Measurements from ENCODE around the gene ASIC2.

DNA sequence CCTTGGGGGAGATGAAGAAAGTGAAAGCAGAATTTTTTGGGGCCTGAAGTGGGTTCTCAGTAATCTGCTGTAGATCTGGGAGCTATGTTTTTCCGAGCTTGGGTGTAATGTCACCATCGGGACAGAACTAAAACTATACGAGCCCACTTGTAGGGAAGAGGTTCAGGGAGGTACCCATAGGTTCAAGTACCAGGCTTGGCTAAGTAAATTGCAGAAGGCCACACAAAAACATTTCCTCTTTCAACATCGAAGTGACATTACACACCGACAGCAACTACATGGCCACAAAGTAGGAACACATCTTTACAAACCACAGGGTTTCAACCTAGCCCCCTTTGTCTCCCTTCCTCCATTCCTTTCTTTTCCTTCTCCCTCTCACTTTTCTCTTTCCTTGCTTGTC is 10.2 kb upstream of the ASIC2 start:
- TF ChIP-seq, protein P1, sequence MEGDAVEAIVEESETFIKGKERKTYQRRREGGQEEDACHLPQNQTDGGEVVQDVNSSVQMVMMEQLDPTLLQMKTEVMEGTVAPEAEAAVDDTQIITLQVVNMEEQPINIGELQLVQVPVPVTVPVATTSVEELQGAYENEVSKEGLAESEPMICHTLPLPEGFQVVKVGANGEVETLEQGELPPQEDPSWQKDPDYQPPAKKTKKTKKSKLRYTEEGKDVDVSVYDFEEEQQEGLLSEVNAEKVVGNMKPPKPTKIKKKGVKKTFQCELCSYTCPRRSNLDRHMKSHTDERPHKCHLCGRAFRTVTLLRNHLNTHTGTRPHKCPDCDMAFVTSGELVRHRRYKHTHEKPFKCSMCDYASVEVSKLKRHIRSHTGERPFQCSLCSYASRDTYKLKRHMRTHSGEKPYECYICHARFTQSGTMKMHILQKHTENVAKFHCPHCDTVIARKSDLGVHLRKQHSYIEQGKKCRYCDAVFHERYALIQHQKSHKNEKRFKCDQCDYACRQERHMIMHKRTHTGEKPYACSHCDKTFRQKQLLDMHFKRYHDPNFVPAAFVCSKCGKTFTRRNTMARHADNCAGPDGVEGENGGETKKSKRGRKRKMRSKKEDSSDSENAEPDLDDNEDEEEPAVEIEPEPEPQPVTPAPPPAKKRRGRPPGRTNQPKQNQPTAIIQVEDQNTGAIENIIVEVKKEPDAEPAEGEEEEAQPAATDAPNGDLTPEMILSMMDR (IDR thresholded peaks at IDR 0.05): no peak
- TF ChIP-seq POLR2A (IDR thresholded peaks at IDR 0.05) (no peak), POLR2AphosphoS5 (IDR thresholded peaks at IDR 0.05) (no peak)
